GM19372 (cell line): ENCODE results near the gene FNDC3A.
"Not testable (repeated sequence)": the region's sequence is repeated elsewhere in the genome, so short reads cannot be mapped to it uniquely, and the experiment has no call there.

Source experiments
- ATAC-seq: cut with Tn5 transposase; IDR thresholded peaks from one replicate; pipeline ENCODE4 v1.9.1; 2021; ENCODE audit warnings: mild to moderate bottlenecking, low read depth, moderate library complexity; ENCODE audit not compliant: unreplicated experiment

The FNDC3A gene

DNA sequence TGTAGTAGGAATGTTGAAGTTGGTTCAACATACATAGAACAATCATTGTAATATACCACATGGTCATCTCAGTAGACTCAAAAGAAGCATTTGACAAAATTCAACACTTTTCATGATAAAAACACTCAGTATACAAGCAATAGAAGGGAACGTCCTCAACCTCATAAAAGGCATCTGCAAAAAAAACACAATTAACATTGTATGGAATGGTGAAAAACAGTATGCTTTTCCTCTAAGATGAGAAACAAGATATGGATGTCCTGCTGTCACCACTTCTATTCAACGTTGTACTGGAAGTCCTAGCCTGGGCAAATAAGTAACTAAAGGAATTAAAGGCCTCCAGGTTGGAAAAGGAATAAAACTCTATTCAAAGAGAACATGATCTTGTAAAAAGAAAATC lies 54.5 kb downstream of the FNDC3A start:
- no peak for ATAC-seq

DNA sequence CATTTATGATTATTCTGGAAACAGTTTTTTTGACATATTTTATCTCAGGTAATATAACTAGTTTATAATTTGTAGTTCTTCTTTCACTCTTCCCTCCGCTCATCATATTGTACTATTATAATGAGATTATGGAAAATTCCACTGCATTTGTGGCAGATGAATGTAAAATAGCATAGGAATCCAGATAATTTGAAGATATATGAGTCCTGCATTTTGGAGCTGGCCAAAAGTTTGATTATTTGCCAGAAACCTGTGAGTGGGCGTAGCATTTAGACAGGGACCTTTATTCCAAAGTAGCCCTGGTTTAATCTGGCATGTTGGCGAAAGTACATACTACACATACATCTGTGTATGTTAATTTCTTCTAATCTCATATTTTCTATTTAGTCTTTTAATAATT lies 65.2 kb downstream of the FNDC3A start:
- ATAC-seq, result no peak

DNA sequence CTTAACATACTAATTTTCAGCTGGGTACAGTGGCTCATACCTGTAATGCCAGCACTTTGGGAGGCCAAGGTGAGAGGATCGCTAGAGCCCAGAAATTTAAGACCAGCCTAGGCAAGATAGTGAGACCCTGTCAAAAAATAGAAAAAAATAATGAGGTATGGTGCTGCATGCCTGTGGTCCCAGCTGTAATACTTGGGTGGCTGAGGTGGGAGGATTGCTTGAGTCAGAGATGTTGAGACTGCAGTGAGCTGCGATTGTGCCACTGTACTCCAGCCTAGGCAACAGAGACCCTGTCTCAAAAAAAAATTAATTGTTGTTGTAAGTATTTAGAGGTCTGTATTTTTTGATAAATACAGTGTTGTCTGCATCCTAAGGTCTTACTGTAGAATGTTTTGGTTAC lies 66.8 kb downstream of the FNDC3A start:
- ATAC-seq, result no peak

DNA sequence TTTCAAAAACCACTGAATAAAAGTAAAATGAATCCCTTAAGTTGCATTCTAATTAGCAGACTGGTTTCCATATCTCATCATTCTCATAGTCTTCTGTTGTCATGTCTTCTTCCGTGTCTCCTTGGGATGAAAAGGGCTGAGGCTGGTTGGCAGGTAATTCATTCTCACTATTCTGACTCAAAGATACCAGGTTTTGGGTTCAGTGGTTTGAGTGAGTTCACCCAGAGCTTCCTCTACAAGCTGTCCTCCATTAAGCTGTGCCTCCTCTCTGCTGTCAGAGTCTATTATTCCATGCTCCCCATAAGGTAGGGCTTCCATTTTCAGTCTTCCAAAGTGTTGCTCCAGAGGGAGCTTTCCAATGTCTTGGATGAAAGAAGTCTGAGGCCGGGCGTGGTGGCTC lies 68.3 kb downstream of the FNDC3A start:
- no peak for ATAC-seq

DNA sequence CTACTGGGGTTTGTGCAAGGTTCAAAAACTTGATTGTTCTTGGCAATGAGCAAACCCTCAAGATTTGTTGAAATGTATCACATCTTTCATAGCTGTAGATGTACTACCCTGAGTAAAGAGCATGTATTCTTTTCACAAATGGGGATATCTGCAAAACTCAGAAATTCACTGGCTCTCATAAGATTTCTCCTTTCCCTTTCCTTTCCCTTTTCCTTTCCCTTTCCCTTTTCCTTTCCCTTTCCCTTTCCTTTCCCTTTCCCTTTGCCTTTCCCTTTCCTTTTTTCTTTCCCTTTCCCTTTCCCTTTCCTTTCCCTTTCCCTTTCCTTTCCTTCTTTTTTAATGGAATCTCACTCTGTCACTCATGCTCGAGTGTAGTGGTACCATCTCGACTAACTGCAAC lies 69.1 kb downstream of the FNDC3A start:
- no peak for ATAC-seq

DNA sequence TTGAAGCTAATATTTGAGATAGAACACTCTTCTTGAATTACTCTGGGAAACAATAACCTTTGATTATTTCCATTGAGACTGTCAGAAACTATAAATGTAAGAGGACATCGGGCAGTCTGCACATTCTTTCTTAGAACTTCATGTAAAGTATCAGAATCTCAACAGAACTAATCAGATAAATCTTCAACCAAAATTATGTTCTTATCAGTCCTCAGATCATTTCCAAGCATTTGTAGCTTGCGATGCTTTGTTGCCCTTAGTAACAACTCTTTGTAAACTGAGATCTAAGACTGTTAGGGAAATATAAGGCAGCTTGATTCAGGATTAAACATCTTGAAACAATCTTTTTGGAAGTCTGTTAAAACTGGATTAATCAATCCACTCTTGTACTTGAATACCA lies 70.3 kb downstream of the FNDC3A start:
- no peak for ATAC-seq

DNA sequence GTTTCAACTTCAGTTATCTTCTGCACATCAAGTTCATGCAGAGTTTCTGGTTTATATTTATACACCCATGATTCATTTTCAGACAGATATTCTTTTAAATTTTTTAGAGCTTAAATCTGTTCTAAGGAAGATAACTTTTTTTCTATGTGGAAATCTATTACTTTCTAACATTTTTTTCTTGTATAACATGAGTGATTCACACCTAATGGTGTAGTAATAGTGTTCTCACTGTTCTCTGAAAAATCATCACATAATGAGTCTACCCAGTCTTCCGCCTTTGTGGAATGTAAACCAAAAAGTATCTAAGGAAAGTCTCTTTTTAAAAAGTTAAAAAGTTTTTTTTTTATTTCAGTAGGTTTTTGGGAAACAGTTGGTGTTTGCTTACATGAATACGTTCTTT lies 70.8 kb downstream of the FNDC3A start:
- ATAC-seq, result no peak

DNA sequence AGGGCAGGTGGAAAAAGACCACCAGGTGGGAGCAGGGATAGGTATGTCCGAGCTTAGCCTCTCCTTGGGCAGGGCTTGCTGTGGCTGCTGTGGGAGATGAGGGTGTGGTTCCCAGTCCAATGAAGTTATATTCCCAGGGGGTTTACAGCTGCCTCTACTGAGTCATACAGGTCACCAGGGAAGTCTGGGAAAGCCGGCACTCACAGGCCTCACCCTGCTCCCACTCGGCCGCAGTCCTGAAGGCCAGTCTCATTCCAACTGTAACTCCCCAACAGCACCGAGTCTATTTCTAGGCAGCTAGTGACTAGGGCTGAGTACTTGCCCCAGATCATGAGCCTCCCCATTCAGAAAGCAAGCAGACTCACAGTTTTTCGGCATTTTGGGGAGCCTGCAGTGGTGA lies 77.1 kb downstream of the FNDC3A start:
- no peak for ATAC-seq

DNA sequence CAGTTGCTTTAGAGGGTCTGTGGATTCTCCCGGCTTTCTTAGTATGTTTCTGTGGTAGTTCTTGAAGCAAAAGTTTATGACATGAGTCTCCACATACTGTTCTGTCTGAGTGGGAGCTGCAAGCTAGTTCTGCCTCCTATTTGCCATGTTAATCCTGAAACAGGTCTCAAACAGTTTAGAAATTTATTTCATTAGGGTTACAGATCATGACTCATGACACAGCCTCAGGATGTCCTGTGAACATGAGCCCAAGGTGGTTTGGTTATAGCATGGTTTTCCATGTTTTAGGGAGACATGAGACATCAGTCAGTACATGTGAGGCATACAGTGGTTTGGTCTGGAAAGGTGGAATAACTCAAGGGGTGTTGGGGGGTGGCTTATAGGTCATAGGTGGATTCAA lies 77.5 kb downstream of the FNDC3A start:
- ATAC-seq, result no peak

DNA sequence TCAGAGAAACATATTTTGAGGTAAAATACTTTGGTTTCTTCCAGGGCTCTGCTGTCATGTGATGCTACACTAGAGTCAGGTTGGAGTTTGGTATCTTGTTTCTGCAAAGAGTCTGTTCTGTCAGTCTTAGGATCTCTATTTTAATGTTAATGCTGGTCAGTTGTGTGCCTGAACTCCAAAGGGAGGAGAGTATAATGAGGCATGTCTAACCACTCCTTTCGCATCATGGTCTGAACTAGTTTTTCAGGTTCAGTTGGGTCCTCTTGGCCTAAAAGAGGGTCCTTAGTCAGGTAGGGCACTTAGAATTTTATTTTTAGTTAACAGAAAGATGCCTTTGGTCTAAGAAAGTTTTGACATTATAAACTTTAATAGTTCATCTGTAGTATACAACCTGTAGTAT lies 78.2 kb downstream of the FNDC3A start:
- ATAC-seq, result no peak

DNA sequence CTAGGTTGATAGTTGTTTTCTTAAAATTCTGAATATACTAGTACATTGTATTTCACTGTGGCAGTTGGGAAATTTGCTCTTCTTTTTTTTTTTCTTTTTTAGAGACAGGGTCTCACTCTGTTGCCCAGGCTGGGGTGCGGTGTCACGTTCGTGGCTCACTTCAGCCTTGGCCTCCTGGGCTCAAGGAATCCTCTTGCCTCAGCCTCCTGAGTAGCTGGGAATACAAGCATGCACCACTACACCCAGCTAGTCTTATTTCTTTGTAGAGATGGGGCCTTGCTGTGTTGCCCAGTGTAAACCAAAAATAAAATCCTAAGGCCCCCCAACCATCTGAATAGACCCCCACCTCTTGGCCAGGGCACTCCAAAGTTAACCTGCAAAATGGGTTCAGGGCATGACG lies 79.3 kb downstream of the FNDC3A start:
- ATAC-seq, result no peak

DNA sequence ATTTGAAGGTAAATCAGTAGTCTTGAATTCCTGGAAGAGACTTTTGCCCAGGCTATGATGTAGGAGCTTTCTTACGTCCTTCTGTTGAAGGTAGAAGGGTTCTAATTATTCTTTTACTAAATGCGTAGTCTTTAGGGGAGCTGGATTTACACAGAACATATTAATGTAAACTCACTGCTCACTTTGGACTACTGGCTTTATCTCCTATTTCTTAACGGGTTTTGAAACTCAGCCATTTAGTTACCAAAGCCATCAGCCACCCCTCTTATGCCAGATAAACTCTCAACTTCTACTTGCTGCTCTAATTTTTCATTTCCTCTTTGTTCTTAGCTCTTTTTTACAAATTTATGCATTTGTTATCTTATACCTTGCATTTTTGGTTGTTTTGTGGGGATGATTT lies 81.5 kb downstream of the FNDC3A start:
- ATAC-seq, result no peak

DNA sequence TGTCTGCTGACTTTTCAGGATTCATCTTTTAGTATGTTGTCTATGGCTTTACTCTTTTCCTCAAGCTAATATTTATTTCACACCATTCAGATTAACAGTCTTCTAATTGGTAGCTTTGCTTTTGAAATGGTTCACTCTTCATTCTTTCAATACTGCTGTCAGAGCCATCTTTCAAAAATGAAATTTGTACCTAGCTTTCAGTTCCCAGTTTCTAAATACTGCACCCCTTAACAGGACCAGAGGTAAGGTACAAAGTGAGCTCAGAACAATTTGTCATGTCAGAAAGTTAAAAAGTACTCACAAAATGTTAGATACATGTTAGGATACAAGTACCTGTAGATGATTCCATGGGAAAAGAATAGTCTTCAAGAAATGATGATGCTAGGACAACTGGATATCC lies 83.0 kb downstream of the FNDC3A start:
- ATAC-seq, result no peak

DNA sequence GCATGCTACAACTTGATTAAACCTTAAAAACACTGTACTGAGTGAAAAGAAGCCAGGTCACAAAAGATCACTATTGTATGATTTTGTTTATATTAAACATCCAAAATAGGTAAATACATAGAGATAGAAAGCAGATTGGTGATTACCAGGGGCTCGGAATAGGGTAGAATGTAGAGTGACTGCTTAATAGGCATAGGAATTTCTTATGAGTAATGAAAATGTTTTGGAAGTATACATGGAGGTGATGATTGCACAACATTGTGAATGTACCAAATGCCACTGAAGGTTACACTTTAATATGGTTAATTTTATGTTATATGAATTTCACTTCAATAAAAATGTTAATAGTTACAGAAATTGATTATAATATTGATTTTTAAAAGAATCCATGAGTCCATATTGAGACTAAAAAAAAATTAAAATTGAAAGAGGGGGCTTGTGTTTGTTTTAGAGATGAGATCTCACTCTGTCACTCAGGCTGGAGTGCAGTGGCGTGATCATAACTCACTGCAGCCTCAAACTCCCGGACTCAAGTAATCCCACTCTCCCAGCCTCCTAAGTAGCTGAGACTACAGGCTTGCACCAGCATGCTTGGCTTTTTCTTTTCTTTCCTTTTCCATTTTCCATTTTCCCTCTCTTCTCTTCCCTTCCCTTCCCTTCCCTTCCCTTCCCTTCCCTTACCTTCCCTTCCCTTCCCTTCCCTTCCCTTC lies 85.1 kb downstream of the FNDC3A start:
- no peak for ATAC-seq

DNA sequence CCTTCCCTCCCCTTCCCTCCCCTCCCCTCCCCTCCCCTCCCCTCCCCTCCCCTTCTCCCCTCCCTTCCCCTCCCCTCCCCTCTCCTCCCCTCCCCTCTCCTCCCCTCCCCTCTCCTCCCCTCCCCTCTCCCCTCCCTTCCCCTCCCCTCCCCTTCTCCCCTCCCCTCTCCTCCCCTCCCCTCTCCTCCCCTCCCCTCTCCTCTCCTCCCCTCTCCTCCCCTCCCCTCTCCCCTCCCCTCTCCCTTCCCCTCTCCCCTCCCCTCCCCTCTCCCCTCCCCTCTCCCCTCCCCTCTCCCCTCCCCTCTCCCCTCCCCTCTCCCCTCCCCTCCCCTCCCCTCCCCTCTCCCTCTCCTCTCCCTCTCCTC lies 85.7 kb downstream of the FNDC3A start:
- ATAC-seq, result not testable (repeated sequence)

DNA sequence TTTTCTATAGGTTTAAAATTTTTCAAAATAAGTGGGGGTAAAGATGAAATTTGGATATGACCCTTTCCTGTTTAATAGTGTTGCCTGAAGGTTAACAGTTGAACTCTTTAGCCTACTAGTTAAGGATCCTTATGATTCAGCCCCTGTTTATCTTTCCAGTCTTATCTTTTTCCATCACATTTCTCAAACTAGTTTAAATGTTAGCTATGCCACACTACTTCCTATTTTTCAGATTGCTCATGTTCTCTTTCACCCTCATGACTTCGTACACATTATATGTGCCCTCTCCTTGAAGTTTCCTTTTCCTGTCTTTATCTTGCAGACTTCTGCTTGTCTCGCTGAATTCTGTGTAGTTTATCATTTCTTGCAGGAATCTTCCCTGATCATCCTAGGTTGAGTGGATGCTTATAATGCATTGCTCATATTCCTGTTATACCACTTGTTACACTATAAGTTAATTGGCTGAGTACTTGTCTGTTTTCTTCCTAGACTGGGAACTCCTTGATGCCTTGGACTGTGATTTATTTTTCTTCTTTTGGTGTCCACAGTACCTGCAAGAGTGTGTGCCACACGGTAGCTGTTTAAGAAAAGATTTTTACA lies 86.7 kb downstream of the FNDC3A start:
- ATAC-seq, result no peak

DNA sequence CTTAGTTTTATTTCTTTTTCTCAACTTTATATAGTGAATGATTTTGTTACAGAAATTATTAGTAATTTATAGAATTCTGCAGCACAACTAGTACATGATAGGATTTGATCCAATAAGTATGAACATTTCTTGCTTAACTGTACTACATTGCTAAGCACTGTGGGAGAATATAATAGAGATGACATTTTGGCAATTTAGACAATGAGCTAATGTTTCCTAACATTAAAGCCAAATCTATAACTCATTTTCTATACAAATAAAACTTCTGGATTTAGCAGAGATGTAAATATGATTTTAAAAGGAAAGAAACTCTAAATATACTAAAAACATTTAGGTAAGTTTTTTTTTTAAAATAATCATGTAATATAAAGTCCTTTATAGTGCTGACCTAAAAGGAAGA lies 87.3 kb downstream of the FNDC3A start:
- ATAC-seq, result no peak

DNA sequence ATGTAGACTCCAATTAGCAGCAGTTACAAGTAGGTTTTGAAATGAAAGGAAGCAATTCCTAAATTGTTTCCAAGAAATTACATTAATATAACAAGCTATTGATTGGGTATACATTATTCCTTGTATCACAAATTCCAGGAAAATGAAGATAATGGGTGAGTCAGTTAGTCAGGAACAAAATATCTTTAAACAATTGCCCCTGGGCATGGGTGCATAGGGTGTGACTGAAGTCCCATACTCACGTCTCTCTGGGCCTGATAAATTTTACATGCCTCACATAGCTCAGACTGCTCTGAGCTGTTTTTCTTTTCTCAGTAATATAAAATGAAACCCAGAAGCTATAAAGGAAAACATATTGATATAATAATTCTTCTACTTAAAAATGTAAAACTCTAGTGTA lies 87.8 kb downstream of the FNDC3A start:
- ATAC-seq, result no peak

DNA sequence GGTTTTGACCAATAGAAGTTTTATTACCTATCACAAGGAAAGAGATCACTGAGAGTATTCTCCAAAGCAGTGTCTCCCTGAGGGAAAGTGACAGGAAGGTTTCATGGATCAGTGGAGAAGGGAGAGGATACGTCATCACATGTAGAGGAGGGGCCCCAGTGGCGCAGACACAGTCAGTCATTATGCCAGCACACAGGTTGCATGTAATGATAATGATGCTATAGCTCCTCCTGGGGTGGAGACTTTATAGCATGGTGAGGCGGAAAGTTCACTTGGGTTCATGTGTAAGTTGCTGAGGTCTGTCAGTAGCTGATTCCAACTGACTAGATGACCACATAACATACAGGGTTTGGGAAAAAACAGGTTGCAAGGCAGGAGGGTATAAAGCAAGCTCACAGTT lies 88.8 kb downstream of the FNDC3A start:
- ATAC-seq, result no peak

DNA sequence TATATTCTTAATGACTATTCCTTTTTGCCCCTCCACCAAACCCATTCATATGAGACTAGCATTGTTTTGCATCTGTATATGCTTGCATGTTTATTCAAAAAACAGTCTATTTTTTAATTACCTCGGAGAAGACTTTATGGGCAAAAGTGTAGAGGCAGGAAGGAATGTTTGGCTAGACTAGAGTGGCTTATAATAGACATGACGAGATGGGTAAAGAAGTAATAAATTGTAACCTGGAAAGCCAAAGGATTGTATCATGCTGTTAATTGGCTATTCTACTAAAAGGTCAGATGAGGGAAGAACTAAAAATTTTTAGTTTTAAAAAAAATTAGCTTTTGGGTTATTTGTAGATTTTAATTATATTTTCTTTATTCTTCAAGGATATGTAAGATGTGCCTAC lies 91.1 kb downstream of the FNDC3A start:
- ATAC-seq, result no peak

DNA sequence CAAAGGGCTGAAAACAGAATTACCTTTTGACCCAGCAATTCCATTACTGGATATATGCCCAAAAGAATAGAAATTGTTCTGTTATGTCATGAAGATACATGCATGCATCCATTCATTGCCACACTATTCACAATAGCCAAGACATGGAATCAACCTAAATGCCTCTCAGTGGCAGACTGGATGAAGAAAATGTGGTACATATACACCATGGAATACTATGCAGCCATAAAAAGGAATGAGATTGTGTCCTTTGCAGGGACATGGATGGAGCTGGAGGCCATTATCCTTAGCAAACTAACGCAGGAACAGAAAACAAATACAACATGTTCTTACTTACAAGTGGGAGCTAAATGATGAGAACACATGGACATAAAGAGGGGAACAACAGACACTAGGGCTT lies 92.8 kb downstream of the FNDC3A start:
- not testable (repeated sequence) for ATAC-seq

DNA sequence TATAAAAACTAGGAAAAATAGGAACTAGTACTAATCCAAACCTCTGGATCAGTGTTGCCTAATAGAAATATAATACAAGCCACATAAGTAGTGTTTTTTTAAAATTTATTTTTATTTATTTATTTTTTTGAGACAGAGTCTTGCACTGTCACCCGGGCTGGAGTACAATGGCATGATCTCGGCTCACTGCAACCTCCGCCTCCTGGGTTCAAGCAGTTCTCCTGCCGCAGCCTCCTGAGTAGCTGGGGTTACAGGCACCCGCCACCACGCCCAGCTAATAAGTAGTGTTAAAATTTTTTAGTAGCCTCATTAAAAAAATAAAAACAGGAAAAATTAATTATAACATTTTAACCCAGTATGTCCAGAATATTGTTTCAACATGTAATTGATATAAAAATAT lies 94.3 kb downstream of the FNDC3A start:
- not testable (repeated sequence) for ATAC-seq
